ENCODE data around the gene NRAS.
"Not testable (repeated sequence)": the region's sequence is repeated elsewhere in the genome, so short reads cannot be mapped to it uniquely, and the experiment has no call there.

NRAS gene

DNA sequence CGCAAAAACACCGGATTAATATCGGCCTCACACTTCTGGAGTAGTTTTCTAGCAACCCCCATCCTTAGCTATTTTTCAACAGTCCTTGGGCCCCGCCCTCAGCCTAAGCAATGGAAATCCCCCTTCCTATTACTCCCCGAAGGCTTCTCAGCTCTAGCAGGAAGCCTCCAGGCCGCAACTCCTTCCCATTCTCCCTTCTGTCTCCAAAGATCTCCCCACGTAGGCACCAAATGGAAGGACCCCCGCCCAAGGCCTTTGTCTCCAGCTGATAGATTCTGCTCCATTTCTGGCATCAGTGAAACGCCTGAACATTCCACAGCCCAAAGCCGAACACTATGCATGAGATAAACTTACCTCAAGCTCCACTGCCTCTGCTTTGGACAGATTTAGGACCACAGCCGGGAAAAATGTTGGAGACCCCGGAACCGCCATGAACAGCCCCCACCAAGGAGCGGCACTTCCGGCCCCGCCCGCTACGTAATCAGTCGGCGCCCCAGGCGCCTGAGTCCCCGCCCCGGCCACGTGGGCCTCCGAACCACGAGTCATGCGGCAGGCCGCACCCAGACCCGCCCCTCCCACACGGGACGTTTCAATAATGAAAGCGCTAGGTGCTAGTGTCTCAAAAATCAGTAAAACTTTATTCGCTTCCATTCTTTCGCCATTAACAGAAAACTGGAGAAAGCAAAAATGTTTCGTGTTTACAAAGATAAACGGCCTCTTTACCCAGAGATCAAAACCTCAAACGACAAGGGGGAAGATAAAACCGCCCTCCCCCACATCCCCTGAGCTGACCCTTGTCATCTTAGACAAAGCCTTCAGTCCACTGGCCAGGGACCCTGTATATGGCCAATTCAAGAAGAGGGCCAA lies at the start of gene NRAS:
NRAS (minus strand) TSS at position 468 of the 867 bp plus-strand sequence. CDS start 611 bp downstream, outside the sequence.
- peak; percentile 91 to 92 for DNase-seq (ENCODE audit: low read depth in 2 of 2)

DNA sequence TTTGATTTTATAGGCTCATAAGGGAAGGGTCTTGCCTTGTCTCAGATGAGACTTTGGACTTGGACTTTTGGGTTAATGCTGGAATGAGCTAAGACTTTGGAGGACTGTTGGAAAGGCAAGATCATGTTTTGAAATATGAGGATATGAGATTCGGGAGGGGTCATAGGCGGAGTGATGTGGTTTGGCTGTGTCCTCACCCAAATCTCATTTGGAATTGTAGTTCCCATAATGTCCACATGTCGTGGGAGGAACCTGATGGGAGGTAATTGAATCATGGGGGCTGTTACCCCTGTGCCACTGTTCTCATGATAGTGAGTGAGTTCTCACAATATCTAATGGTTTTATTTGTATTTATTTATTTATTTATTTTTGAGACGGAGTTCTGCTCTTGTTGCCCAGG lies 48.1 kb upstream of the NRAS start:
- DNase-seq (ENCODE audit: low read depth in 2 of 2): no peak

DNA sequence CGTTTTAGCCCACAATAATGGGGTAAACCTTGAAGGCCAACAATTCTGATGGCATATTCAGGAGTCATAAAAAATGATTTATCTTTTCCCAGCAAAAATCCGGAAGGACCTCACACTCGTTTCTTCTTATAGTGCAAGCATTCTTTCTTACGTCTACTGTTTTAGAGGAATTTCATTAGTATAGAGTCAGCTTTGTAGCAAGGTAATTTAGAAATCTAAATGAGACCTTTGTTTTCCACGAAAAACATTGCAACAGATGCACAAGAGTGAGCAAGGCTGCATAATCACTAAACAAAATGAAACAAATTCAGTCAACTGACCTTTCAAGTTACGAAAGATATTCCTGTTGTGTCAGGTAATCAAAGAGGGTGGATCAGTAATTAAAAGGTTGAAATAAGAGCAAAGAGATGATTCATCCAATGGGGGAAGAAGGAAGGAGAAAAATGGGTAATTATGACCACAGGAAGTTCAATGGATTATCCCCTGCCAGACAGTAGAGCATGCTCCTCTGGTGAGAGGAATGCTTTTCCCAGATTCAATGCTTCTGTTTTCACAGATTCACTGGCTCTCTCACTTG lies 41.8 kb upstream of the NRAS start:
- DNase-seq (ENCODE audit: low read depth in 2 of 2): no peak

- DNase-seq (ENCODE audit: low read depth in 2 of 2): peak; percentile 91 to 94
These were observed 41.1 kb upstream of the NRAS start, which contains the start of gene CSDE1 for GRCh38 chr1:114757455-114758255. CSDE1 (minus strand) TSS chr1:114757984; CDS start chr1:114739890, 18,094 bp downstream.

- no peak for DNase-seq (ENCODE audit: low read depth in 2 of 2)
These were observed 40.4 kb upstream of the NRAS start for GRCh38 chr1:114756949-114757454.

GRCh38 chr1:114756009-114756892 lies 39.7 kb upstream of the NRAS start:
- DNase-seq (ENCODE audit: low read depth in 2 of 2): no peak

- DNase-seq (ENCODE audit: low read depth in 2 of 2): no peak
These were observed 38.7 kb upstream of the NRAS start for GRCh38 chr1:114755006-114755931.

DNA sequence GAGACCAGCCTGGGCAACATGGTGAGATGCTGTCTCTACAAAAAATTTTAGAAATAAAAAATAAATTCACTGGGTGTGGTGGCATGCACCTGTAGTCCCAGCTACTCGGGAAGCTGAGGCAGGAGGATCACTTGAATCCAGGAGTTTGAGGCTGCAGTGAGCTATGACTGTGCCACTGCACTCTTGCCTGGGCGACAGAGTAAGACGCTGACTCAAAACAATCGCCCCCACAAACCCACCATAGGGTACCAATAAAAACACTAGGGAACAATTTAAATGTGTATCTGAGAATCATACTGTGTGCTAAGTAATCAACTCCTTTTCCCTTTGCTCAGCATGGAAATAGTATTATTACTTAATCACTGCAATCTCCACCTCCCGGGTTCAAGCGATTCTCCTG lies 37.1 kb upstream of the NRAS start:
- DNase-seq (ENCODE audit: low read depth in 2 of 2): not testable (repeated sequence)

- DNase-seq (ENCODE audit: low read depth in 2 of 2): no peak
These were observed 36.6 kb upstream of the NRAS start for GRCh38 chr1:114753143-114753542.

DNA sequence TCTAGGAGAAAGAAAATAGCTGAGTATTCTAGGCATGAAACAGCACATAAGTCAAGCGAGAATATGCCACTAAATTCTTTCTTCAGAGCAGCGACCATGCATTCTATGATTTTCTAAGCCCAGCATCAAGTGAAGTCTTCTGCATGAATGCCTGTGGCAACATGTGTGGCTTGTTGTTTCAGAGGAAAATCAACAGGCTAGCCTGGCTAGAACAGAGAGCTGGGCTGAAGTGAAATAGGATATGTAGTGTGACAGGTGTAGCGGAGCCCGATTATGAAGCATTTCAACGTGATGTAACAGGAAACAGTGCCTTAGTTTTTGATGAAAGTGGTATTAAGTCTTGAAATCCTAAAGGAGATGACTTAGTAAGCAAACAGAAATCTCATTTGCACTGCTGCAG lies 34.2 kb upstream of the NRAS start:
- DNase-seq (ENCODE audit: low read depth in 2 of 2): no peak

DNA sequence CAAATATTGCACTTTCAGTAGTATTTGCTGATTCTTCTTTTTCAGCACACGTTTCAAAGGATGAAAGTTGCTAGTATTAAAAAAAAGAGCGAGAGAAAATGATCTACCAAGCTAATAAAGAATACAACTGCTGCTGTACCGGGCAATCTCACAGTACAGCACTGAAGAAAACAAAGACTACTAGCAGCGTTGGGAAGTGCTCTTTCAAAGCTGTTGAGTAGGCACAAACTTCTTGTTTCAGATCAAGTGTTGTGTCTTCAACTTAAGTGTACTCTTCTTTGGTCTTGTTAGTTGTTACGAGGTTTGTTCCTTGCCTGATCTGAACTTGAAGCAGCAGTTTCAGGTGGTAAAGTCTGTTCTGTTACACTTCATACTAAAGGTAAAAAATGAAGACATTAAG lies 33.3 kb upstream of the NRAS start:
- no peak for DNase-seq (ENCODE audit: low read depth in 2 of 2)

GRCh38 chr1:114746450-114747121 lies 30.0 kb upstream of the NRAS start:
- no peak for DNase-seq (ENCODE audit: low read depth in 2 of 2)

DNA sequence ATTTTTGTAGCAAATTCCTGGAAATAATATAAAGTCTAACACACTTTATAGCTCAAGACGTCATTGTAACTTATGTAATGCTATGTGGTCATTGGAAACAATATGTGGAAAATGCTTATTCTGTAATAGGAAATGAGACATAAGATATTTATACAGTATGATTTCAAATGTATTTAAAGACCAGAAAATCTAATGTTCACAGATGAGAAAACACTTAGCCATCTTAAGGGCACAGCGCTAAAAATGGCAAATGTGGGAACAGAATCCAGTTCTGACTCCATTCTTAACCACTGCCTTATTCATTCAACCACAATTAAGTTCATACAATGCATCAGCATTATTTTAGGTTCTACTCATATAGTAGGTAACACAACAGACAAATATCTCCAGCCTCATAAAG lies 28.7 kb upstream of the NRAS start:
- no peak for DNase-seq (ENCODE audit: low read depth in 2 of 2)

GRCh38 chr1:114741963-114742746 lies 25.6 kb upstream of the NRAS start:
- DNase-seq (ENCODE audit: low read depth in 2 of 2): no peak

DNA sequence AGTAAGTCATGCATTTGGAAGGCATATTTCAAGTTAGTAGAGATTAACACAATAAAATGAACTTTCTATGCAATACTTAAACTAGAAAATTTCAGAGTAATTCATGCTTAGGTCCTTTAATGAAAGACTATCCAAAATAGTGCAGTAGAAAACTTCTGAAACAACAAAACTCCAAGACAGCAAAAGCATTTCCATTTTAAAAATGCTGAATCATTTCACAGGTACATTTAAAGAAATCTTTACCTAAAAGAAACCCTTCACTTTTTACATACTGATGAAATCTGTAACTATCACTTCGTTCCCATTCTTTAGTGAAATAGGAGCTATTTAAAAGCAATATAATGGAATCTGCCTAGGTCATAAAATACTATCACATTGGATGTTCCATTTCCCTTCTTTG lies 23.8 kb upstream of the NRAS start:
- no peak for DNase-seq (ENCODE audit: low read depth in 2 of 2)

GRCh38 chr1:114737314-114737849 lies 20.8 kb upstream of the NRAS start:
- no peak for DNase-seq (ENCODE audit: low read depth in 2 of 2)

DNA sequence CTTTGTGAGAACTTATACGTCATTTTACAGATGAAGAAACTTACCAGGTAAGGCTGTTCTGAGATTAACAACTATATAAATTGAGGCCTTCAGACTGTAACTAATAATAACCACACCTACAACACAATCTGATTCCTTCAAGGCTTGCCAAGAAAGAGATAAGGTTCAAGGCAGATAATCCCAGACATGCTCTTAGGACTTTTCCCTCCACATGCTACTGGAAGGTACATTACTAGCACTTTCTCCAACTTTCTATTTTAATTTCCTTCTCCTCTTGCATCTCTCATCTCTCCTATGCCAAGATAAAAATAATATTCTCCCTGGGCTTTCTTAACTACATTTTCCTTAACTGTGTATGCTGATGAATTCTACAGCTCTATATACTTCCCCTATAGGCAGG lies 18.9 kb upstream of the NRAS start:
- DNase-seq (ENCODE audit: low read depth in 2 of 2): no peak

DNA sequence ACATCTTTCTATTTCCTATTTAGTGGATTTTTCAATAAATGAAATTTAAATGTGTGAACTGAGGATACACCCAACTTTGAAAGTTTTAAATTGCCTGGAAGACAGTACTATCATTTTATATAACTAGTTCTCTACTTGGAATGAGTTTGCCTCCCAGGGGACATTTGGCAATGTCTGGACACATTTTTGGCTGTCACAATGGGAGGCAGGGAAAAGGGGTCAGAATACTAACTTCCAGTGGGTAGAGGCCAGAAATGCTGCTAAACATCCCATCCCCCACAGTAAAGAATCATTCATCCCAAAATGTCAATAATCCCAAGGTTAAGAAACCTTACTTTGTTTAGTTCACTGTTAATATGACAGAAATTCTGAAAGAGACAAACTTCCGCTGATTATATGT lies 13.2 kb upstream of the NRAS start:
- no peak for DNase-seq (ENCODE audit: low read depth in 2 of 2)

Measured in activated CD4-positive, alpha-beta T cell treated with anti-CD3 and anti-CD28 coated beads for 24 hours (primary cell).